Urinary bladder (tissue), 4 donors: ENCODE measurements around the gene SPINK5. TPM values are rescaled to one million over a fixed set of nuclear protein-coding genes. Genes with fewer than 3 reads are reported as not detected.

Experiments used
- DNase-seq: peaks from one replicate; pipeline ENCODE4 v3.0.0-alpha.2; 2015; ENCODE audit errors: extremely low spot score
- H3K27ac ChIP-seq: one replicate; pipeline ENCODE4 v1.5.1; 2013; ENCODE audit warnings: low read depth, mild to moderate bottlenecking, moderate library complexity
- H3K36me3 ChIP-seq: one replicate; pipeline ENCODE4 v1.6.1; 2013; ENCODE audit warnings: mild to moderate bottlenecking, moderate library complexity; ENCODE audit not compliant: insufficient read depth
- H3K4me1 ChIP-seq: one replicate; pipeline ENCODE4 v1.6.1; 2013; ENCODE audit warnings: mild to moderate bottlenecking, moderate library complexity; ENCODE audit not compliant: insufficient read depth
- H3K4me3 ChIP-seq: one replicate; pipeline ENCODE4 v1.5.1; 2013; ENCODE audit warnings: low read depth, low read length
- WGBS: extraction: QIAGEN DNeasy Blood & Tissue Kit; methylation state at CpG from one replicate; pipeline ENCODE4 v1.1.7; 2013; 5-methylcytosine and 5-hydroxymethylcytosine counted together
- polyA plus RNA-seq: library from polyadenylated mRNA; stranded (reverse); fragments of 200-250 nt; gene quantifications from one replicate; pipeline ENCODE4 v1.2.3, GENCODE V29; 2013
- total RNA-seq: library from RNA; depleted of rRNA; stranded (reverse); fragments of >200 nt; gene quantifications from one replicate; pipeline ENCODE4 v1.2.3, GENCODE V29; 2014
- donor health status: healthy with polysubstance abuse.
- donor health status: healthy.

Gene SPINK5
- total and polyA plus RNA-seq, 2 donors: 0.21 to 0.56 TPM

- H3K36me3 ChIP-seq: no peaks in the 10 kb centered on the region
- H3K4me3 ChIP-seq: no peak overlapping the region
- H3K4me1 ChIP-seq: no peaks in the 10 kb centered on the region
- 72% methylated on average over 5 of the region's 5 CpGs for WGBS
- H3K27ac ChIP-seq: no peak overlapping the region
- DNase-seq: no peak
Measured at GRCh38 chr5:148135091-148136048, 71.6 kb downstream of the SPINK5 start.

GRCh38 chr5:148140846-148141245 is 77.1 kb downstream of the SPINK5 start:
- H3K27ac ChIP-seq: no peak overlapping the region
- H3K36me3 ChIP-seq: no peaks in the 10 kb centered on the region
- WGBS: 57% methylated on average over 3 of the region's 3 CpGs
- DNase-seq: no peak
- H3K4me1 ChIP-seq: no peaks in the 10 kb centered on the region
- no peak overlapping the region for H3K4me3 ChIP-seq

GRCh38 chr5:148141645-148142044 is 77.9 kb downstream of the SPINK5 start:
- no peaks in the 10 kb centered on the region for H3K4me1 ChIP-seq
- WGBS: 77% methylated on average over 2 of the region's 2 CpGs
- no peak overlapping the region for H3K27ac ChIP-seq
- no peak for DNase-seq
- no peaks in the 10 kb centered on the region for H3K36me3 ChIP-seq
- no peak overlapping the region for H3K4me3 ChIP-seq

- H3K36me3 ChIP-seq: no peaks in the 10 kb centered on the region
- peak; percentile 43 for DNase-seq
- no peak overlapping the region for H3K27ac ChIP-seq
- H3K4me3 ChIP-seq: no peak overlapping the region
- H3K4me1 ChIP-seq: no peaks in the 10 kb centered on the region
Measured at GRCh38 chr5:148145916-148146315, 82.1 kb downstream of the SPINK5 start.

GRCh38 chr5:148146487-148146886 is 82.7 kb downstream of the SPINK5 start:
- no peak overlapping the region for H3K27ac ChIP-seq
- H3K4me1 ChIP-seq: no peaks in the 10 kb centered on the region
- DNase-seq: no peak
- no peak overlapping the region for H3K4me3 ChIP-seq
- WGBS: 91% methylated on average over 1 of the region's 1 CpG
- no peaks in the 10 kb centered on the region for H3K36me3 ChIP-seq

- WGBS: 62% methylated on average over 4 of the region's 4 CpGs
Measured at GRCh38 chr5:148147415-148147814, 83.6 kb downstream of the SPINK5 start.

GRCh38 chr5:148151872-148152271 is 88.1 kb downstream of the SPINK5 start:
- H3K36me3 ChIP-seq: no peaks in the 10 kb centered on the region
- 66% methylated on average over 2 of the region's 2 CpGs for WGBS
- H3K4me3 ChIP-seq: no peak overlapping the region
- no peak overlapping the region for H3K27ac ChIP-seq
- no peak for DNase-seq
- H3K4me1 ChIP-seq: no peaks in the 10 kb centered on the region

More at GRCh38 chr5:148147415-148147814, 83.6 kb downstream of the SPINK5 start:
- Histone ChIP-seq H3K4me1 (no peaks in the 10 kb centered on the region), H3K36me3 (no peaks in the 10 kb centered on the region), H3K4me3 (no peak overlapping the region), H3K27ac (no peak overlapping the region)
- DNase-seq: peak; percentile 53

GRCh38 chr5:148152781-148153180 is 89.0 kb downstream of the SPINK5 start:
- Histone ChIP-seq H3K36me3 (no peaks in the 10 kb centered on the region), H3K4me3 (no peak overlapping the region)

GRCh38 chr5:148156609-148157008 is 92.8 kb downstream of the SPINK5 start:
- Histone ChIP-seq H3K4me3 (no peak overlapping the region), H3K4me1 (no peaks in the 10 kb centered on the region), H3K27ac (no peak overlapping the region), H3K36me3 (no peaks in the 10 kb centered on the region)
- 95% methylated on average over 1 of the region's 1 CpG for WGBS
- DNase-seq: no peak

More at GRCh38 chr5:148152781-148153180, 89.0 kb downstream of the SPINK5 start:
- DNase-seq: no peak
- no peaks in the 10 kb centered on the region for H3K4me1 ChIP-seq
- H3K27ac ChIP-seq: no peak overlapping the region

- no peak for DNase-seq
- WGBS: 91% methylated on average over 1 of the region's 1 CpG
- H3K4me1 ChIP-seq: no peaks in the 10 kb centered on the region
- H3K36me3 ChIP-seq: no peaks in the 10 kb centered on the region
- no peak overlapping the region for H3K4me3 ChIP-seq
- H3K27ac ChIP-seq: no peak overlapping the region
Measured at GRCh38 chr5:148162038-148162437, 98.3 kb downstream of the SPINK5 start.

- 84% methylated on average over 1 of the region's 1 CpG for WGBS
- H3K36me3 ChIP-seq: no peaks in the 10 kb centered on the region
- DNase-seq: no peak
- H3K4me3 ChIP-seq: no peak overlapping the region
- H3K4me1 ChIP-seq: no peaks in the 10 kb centered on the region
- no peak overlapping the region for H3K27ac ChIP-seq
Measured at GRCh38 chr5:148163345-148163744, 99.6 kb downstream of the SPINK5 start.

GRCh38 chr5:148166550-148167283 is 102.9 kb downstream of the SPINK5 start:
- Histone ChIP-seq H3K4me3 (no peak overlapping the region), H3K4me1 (no peaks in the 10 kb centered on the region), H3K27ac (no peak overlapping the region), H3K36me3 (no peaks in the 10 kb centered on the region)
- no peak for DNase-seq
- 54% methylated on average over 4 of the region's 4 CpGs for WGBS

GRCh38 chr5:148168246-148168645 is 104.5 kb downstream of the SPINK5 start, which contains the start of gene SPINK14:
Gene SPINK14 (plus strand): TSS chr5:148168546. CDS start chr5:148169733, 1,187 bp downstream.
- 95% methylated on average over 1 of the region's 1 CpG for WGBS
- H3K4me1 ChIP-seq: no peaks in the 10 kb centered on the region

GRCh38 chr5:148172377-148172776 is 108.6 kb downstream of the SPINK5 start:
- WGBS: 52% methylated on average over 2 of the region's 2 CpGs
- no peak overlapping the region for H3K4me3 ChIP-seq
- no peak for DNase-seq
- no peak overlapping the region for H3K27ac ChIP-seq
- H3K36me3 ChIP-seq: no peaks in the 10 kb centered on the region
- no peaks in the 10 kb centered on the region for H3K4me1 ChIP-seq

More at GRCh38 chr5:148168246-148168645, 104.5 kb downstream of the SPINK5 start, which contains the start of gene SPINK14:
- Histone ChIP-seq H3K36me3 (no peaks in the 10 kb centered on the region), H3K4me3 (no peak within 1 kb of the TSS), H3K27ac (no peak within 1 kb of the TSS)
- no peak for DNase-seq
